NB4 (cell line): ENCODE results near the gene TMEM231.

ENCODE experiments used
- DNase-seq: peaks from one replicate; pipeline ENCODE4 v3.0.0; 2010; ENCODE audit warnings: low read depth
- H3K4me3 ChIP-seq: one replicate; pipeline ENCODE4 v1.5.1; 2011; ENCODE audit warnings: mild to moderate bottlenecking, low read depth, low read length, moderate library complexity
- MYC ChIP-seq: IDR thresholded peaks from 2 replicates; pipeline ENCODE4 v1.6.1; 2011; ENCODE audit warnings: low read depth, low read length
- POLR2A ChIP-seq: IDR thresholded peaks from 2 replicates; pipeline ENCODE4 v1.6.1; 2011; ENCODE audit warnings: mild to moderate bottlenecking; ENCODE audit not compliant: insufficient read length; ENCODE audit errors: extremely low read depth
- TF ChIP-seq, protein P1 (sequence below): IDR thresholded peaks from one replicate; pipeline ENCODE4 v1.5.1; 2012; ENCODE audit warnings: low read depth, low read length
- TF ChIP-seq, protein P2 (sequence below): IDR thresholded peaks from 2 replicates; pipeline ENCODE4 v1.6.1; 2011; ENCODE audit warnings: low read depth, low read length

TMEM231 gene

GRCh38 chr16:75578725-75579124 is 22.7 kb upstream of the TMEM231 start:
- no peak overlapping the region for H3K4me3 ChIP-seq
- TF ChIP-seq, protein P1, sequence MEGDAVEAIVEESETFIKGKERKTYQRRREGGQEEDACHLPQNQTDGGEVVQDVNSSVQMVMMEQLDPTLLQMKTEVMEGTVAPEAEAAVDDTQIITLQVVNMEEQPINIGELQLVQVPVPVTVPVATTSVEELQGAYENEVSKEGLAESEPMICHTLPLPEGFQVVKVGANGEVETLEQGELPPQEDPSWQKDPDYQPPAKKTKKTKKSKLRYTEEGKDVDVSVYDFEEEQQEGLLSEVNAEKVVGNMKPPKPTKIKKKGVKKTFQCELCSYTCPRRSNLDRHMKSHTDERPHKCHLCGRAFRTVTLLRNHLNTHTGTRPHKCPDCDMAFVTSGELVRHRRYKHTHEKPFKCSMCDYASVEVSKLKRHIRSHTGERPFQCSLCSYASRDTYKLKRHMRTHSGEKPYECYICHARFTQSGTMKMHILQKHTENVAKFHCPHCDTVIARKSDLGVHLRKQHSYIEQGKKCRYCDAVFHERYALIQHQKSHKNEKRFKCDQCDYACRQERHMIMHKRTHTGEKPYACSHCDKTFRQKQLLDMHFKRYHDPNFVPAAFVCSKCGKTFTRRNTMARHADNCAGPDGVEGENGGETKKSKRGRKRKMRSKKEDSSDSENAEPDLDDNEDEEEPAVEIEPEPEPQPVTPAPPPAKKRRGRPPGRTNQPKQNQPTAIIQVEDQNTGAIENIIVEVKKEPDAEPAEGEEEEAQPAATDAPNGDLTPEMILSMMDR: no peak
- no peak for DNase-seq

DNA sequence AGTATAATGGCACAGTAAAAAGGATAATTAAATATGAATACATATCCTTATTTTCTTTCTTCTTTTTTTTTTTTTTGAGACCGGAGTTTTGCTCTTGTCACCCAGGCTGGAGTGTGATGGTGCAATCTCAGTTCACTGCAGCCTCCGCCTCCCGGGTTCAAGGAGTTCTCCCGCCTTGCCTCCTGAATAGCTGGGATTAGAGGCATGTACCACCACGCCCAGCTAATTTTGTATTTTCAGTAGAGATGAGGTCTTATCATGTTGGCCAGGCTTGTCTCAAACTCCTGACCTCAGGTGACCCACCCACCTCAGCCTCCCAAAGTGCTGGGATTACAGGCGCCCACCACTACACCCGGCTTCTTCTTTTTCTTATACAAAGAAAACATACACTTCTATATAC is 22.2 kb upstream of the TMEM231 start:
- DNase-seq: no peak
- TF ChIP-seq, protein P1: no peak
- TF ChIP-seq POLR2A (no peak), MYC (no peak)
- TF ChIP-seq, protein P2, sequence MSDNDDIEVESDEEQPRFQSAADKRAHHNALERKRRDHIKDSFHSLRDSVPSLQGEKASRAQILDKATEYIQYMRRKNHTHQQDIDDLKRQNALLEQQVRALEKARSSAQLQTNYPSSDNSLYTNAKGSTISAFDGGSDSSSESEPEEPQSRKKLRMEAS: no peak
- no peak overlapping the region for H3K4me3 ChIP-seq

DNA sequence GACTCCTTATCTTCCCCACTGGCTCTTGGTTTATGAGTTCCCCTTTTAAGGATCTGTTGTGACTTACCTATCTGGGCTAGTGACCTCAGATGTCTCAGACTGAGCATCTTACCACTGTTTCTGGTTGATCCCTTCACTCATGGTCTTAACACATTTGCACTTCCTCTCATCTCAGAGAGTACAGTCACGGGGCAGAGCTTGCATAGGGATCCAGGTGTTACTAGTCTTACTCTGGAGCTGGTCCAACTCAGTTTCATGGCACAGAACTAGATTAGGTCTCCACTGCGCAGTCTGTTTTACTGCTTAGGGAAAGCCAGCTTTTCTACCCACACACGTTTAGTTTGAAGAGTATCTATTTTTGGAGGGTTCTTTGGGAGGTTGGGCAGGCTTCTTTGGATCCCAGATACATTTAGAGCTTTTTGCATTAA is 20.3 kb upstream of the TMEM231 start:
- TF ChIP-seq POLR2A (no peak), MYC (no peak)
- TF ChIP-seq, protein P2: no peak
- TF ChIP-seq, protein P1: no peak
- DNase-seq: no peak
- H3K4me3 ChIP-seq: no peak overlapping the region

- TF ChIP-seq MYC: no peak
- H3K4me3 ChIP-seq: no peak overlapping the region
- no peak for DNase-seq
Measured at GRCh38 chr16:75575958-75576357, 19.9 kb upstream of the TMEM231 start.

DNA sequence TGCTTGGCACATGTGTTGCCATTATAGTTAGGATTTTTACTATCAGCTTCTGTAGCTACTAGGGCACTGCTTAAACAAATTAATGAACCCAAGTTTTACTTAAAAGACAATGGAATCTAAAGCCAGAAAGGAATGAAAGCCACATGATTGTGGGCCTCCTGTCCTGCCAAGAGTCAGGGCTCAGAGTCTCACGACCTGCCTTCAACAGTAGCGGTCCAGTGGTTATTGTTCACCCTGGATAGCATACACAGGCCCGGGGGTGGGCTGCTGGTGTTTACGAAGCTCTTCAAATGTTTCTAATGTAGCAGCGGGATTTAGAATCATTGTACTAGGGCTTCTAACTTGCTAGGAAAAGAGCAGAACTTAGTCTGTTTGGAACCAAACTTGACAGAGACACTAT is 17.9 kb upstream of the TMEM231 start:
- TF ChIP-seq MYC: no peak
- TF ChIP-seq, protein P1: no peak
- TF ChIP-seq POLR2A: no peak
- TF ChIP-seq, protein P2: no peak
- DNase-seq: no peak
- H3K4me3 ChIP-seq: no peak overlapping the region

DNA sequence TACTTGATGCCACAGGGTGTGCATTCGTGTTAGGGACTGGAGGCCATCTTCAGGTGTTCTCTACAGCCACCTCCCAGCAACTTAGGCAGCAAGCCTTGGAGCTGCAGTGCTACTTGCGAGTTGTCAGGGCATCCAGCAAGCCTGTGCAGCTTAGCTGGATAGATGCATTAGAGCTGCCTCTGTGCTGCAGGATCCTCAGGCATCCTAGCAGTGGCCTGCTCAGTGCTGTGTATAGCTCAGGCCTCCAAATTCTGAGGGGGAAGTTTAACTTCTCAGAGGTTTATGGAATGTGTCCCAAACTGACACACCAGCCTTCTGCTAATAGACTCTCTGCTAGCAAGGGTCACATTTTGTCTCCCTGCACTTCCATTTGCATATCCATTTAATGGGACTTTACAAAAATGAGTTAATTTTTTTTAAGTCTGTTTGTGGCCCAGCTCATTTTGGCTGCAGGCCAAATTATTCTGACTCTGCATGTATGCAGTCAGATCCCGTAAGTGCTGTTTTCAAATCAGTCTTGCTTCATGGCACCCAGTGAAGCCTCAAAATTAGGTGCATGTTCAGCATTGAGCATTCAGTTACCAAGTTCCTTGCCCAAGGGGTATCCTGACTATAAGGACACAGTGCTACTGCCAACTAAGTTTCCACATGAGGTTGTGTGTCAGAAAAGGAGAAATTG is 17.0 kb upstream of the TMEM231 start:
- no peak for DNase-seq
- TF ChIP-seq MYC: no peak
- TF ChIP-seq, protein P2: no peak
- TF ChIP-seq, protein P1: no peak
- no peak for TF ChIP-seq POLR2A
- no peak overlapping the region for H3K4me3 ChIP-seq
